Colonic mucosa (tissue), 4 donors: ENCODE measurements around the gene SAMD10. TPM values are rescaled to one million over a fixed set of nuclear protein-coding genes. Genes with fewer than 3 reads are reported as not detected.
"Not testable (repeated sequence)": the region's sequence is repeated elsewhere in the genome, so short reads cannot be mapped to it uniquely, and the experiment has no call there.

Experiments
- DNase-seq: peaks from one replicate; pipeline ENCODE4 v3.0.0-alpha.2; 2020
- H3K27ac ChIP-seq: fragments of 200-600 bp; one replicate; pipeline ENCODE4 v1.8.0; 2021
- H3K27me3 ChIP-seq: fragments of 200-600 bp; one replicate; pipeline ENCODE4 v1.8.0; 2021
- H3K36me3 ChIP-seq: fragments of 200-600 bp; one replicate; pipeline ENCODE4 v1.8.0; 2021
- H3K4me1 ChIP-seq: fragments of 200-600 bp; one replicate; pipeline ENCODE4 v1.8.0; 2021; ENCODE audit warnings: mild to moderate bottlenecking
- H3K4me3 ChIP-seq: fragments of 200-600 bp; one replicate; pipeline ENCODE4 v1.8.0; 2021
- H3K9ac ChIP-seq, 2 donors: one replicate each; pipeline ENCODE4 v1.7.0; 2013; ENCODE audit warnings: control low read depth in 2 of 2, low read depth in 2 of 2, low read length in 2 of 2
- H3K9me3 ChIP-seq: fragments of 200-600 bp; one replicate; pipeline ENCODE4 v1.8.0; 2021
- intact Hi-C: fragments of 100-400 bp; cut with DNase I; formaldehyde crosslinking; loops from one replicate; pipeline ENCODE4 v1.14.1; 2022
- total RNA-seq, 2 donors: library from RNA; stranded (reverse); fragmentation: NEBNext Ultra II Directional in 1 of 2; extraction: Animal tissue kit (Norgen Biotek cat#: 25700) in 1 of 2; gene quantifications; one replicate each; pipeline ENCODE4 v1.2.1, GENCODE V29; 2021
- TF ChIP-seq, protein P1 (sequence below): fragments of 200-600 bp; IDR thresholded peaks from one replicate; pipeline ENCODE4 v1.8.0; 2022; ENCODE audit warnings: antibody characterized with exemption, mild to moderate bottlenecking
- donor health status: healthy.
- donor health status: DM: no; HTN: no; CAD: no.
- donor health status: DM: no; HTN: no; CAD: no.

Gene SAMD10
- total RNA-seq, 2 donors from 2014 or later: 6.1 to 6.4 TPM

DNA sequence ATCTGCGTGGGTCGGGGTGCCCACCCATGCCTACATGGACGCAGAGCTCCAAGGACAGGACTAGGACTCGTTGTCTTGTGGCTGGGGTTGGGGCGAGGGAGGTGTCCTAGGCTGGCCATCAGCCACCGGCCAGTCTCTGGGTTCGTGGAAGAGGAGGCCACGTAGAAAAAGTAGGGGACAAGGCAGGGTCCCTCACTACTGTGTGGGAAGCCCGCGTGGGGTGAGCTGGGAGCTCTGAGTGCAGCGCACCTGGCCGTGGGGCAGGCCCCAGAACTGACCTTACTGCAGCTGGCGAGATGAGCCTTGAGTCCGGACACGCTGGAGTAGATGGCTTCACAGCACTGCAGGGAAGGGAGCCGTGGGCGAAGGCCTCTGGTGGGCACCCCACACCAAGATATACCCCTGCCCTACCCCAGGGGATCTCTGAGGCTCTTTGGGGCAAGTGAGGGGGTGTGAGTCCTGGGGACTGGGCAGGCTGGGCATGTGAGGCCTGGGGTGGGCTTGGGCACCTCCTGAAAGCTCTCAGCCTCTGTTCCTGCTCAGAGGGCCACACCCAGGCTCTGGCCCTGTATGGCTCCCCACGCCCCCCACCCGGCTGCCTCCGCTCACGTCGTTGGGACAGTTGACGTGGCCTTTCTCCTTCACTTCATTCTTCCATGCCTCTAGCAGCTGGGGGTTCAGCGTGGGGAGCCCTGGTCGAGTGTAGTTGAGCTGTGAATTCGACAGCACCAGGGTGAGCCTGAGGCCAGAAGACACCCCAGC, 17.6 kb downstream of the SAMD10 start:
- H3K9me3 ChIP-seq: no peaks in the 10 kb centered on the region
- intact Hi-C loops: no loop called here
- DNase-seq: no peak
- no peaks in the 10 kb centered on the region for H3K4me1 ChIP-seq
- no peak overlapping the region for H3K27ac ChIP-seq
- TF ChIP-seq, protein P1, sequence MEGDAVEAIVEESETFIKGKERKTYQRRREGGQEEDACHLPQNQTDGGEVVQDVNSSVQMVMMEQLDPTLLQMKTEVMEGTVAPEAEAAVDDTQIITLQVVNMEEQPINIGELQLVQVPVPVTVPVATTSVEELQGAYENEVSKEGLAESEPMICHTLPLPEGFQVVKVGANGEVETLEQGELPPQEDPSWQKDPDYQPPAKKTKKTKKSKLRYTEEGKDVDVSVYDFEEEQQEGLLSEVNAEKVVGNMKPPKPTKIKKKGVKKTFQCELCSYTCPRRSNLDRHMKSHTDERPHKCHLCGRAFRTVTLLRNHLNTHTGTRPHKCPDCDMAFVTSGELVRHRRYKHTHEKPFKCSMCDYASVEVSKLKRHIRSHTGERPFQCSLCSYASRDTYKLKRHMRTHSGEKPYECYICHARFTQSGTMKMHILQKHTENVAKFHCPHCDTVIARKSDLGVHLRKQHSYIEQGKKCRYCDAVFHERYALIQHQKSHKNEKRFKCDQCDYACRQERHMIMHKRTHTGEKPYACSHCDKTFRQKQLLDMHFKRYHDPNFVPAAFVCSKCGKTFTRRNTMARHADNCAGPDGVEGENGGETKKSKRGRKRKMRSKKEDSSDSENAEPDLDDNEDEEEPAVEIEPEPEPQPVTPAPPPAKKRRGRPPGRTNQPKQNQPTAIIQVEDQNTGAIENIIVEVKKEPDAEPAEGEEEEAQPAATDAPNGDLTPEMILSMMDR: no peak
- no peaks in the 10 kb centered on the region for H3K36me3 ChIP-seq
- no peaks in the 10 kb centered on the region for H3K27me3 ChIP-seq
- H3K4me3 ChIP-seq: no peak overlapping the region
- H3K9ac ChIP-seq: no peak overlapping the region

DNA sequence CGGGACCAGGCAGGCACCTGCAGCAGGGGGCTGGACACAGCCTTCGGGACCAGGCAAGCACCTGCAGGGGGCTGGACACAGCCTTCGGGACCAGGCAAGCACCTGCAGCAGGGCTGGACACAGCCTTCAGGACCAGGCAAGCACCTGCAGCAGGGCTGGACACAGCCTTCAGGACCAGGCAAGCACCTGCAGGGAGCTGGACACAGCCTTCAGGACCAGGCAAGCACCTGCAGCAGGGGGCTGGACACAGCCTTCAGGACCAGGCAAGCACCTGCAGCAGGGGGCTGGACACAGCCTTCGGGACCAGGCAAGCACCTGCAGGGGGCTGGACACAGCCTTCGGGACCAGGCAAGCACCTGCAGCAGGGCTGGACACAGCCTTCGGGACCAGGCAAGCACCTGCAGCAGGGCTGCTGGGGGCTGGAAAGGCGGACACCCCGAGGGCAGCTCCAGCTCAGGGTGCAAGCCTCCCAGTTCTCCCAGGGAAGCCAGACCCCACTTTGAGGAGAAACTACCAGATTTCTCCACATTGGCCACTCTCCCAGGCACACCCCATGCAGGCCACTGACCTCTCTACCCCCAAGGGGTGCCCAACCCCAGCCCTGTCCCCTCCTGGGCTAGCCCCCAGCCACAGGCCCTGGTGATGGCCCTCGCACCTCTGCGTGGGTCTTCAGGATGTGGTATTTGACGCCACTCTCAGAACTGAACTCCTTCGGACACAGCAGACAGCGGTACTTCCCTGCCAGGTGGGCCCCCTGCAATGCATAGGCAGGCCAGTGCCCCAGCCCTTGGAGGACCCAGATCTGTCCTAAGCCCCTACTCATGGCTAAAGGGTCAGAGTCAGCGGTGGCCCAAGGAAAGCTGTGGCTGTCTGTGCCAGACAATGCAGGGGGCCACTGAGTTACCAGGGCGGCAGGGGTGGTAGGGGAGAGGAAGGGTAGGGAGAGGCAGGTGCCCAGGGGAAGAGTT, 18.5 kb downstream of the SAMD10 start:
- H3K9ac ChIP-seq, H3K4me1 ChIP-seq, H3K4me3 ChIP-seq, H3K36me3 ChIP-seq, H3K9me3 ChIP-seq, DNase-seq, H3K27ac ChIP-seq, H3K27me3 ChIP-seq, intact Hi-C loops: not testable (repeated sequence)

DNA sequence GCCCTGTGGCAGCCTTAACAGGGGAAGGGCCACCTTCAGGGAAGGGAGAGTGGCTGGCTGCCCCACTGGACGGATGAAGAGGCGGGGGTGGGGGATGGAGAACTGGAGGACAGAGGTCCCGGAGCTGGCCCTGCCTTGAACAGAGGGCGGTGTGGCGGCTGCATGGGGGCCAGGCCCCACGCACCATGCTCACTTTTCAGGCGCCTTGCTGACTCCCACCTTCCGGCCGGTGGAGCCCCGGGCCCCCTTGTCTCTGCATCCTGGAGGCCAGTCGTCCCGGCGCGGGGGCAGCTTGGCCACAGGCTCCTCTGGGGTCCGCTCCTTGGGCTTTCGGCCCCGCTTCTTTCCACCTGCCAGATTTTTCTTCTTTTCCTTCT, 19.8 kb downstream of the SAMD10 start:
- intact Hi-C loops: no loop called here
- no peak for DNase-seq
- Histone ChIP-seq H3K9me3 (no peaks in the 10 kb centered on the region), H3K27me3 (no peaks in the 10 kb centered on the region), H3K9ac (no peak overlapping the region), H3K27ac (no peak overlapping the region), H3K4me1 (peaks cover 2% of the 10 kb centered on the region), H3K36me3 (no peaks in the 10 kb centered on the region), H3K4me3 (no peak overlapping the region)
- TF ChIP-seq, protein P1: no peak

DNA sequence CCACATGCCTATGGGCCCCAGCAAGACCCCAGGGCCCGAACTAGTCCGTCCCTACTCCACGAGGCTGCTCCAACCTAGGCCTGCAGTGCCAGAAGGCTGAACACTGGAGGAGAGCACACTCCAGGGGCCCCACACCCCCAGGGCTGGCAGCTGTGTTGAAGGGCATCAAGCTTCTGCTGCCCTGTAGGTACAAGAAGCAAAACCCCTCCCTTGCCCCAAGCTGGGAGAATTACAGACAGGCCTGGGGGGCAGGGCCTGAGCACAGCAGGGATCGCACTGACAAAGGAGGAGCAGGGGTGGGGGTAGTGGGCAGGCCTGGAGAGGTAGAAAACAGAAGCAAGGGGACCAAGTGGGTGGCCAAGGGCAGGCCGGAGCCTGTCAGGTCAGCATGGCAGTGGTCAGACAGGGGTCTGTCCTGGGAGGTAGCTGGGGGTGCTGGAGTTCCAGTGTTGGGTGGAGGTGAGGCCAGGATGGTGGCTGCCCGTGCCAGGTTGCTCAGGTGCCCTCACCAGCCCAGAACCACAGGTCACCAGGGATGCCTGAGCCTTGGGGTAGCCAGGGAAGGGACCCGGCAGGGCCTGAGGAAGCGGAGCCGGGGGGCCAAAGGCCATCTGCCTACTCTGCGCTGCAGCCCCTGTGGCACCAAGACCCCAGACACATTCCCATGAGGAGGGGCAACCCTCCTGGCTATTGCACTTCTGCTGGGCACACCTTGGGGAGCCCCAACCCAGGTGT, 20.3 kb downstream of the SAMD10 start:
- no peak for DNase-seq
- H3K9ac ChIP-seq: no peak overlapping the region
- no peak overlapping the region for H3K27ac ChIP-seq
- H3K4me3 ChIP-seq: no peak overlapping the region
- no peaks in the 10 kb centered on the region for H3K27me3 ChIP-seq
- no peaks in the 10 kb centered on the region for H3K36me3 ChIP-seq
- TF ChIP-seq, protein P1: no peak
- intact Hi-C loops: no loop called here
- H3K4me1 ChIP-seq: peaks cover 8% of the 10 kb centered on the region
- no peaks in the 10 kb centered on the region for H3K9me3 ChIP-seq

DNA sequence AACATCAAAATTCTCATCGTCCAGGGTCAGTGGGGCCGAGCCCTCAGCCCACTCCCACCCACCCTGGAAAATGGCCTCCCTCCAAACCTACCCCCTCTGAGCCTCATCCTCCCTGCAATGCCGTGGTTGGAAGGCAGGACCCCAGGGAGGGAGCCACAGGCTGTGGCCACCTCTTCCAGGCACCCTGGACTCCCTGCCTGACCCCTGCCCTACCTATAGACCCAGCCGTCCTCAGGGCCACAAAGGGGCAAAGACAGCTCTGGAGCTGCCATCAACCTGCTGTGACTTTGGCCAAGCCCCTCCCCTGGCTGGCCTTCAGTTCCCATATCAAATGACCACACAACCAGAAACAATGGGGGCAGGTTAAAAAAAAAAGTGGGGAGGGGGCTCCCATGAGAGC, 21.0 kb downstream of the SAMD10 start:
- no peak overlapping the region for H3K27ac ChIP-seq

More for the DNA sequence above, 21.0 kb downstream of the SAMD10 start:
- no peak overlapping the region for H3K9ac ChIP-seq
- no peaks in the 10 kb centered on the region for H3K27me3 ChIP-seq
- no peak overlapping the region for H3K4me3 ChIP-seq
- DNase-seq: no peak
- no peaks in the 10 kb centered on the region for H3K36me3 ChIP-seq
- H3K9me3 ChIP-seq: no peaks in the 10 kb centered on the region
- intact Hi-C loops: no loop called here
- peaks cover 12% of the 10 kb centered on the region for H3K4me1 ChIP-seq
- TF ChIP-seq, protein P1: no peak
